ENCODE measurements around the gene USP36. TPM values are rescaled to one million over a fixed set of nuclear protein-coding genes. Genes with fewer than 3 reads are reported as not detected.

USP36 gene
- polyA plus RNA-seq, 1 donor (not counting 4 experiments of a cell fraction or from before 2014, with no cell fraction given), result 25.2 TPM

DNA sequence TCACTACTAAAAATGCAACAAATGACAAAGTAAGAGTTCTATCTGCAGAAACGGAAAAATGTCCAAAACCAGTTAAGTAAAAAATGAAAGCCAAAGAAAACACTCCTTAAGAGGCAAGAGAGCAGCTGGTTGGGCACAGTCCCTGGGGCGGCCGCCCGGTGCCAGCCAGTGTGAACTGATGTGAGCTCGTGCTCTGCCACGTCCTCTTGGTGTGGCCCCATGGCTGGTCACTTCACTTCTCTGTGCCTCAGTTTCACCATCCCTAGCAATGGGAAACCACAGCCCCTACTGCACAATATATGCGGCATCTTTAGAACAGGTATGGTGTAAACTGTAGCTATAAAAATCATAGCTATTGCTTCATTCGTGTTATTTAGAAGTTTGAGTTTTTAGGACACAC lies 21.2 kb downstream of the USP36 start:
- DNase-seq (ENCODE audit: low read depth, low spot score), result no peak
- H3K9ac ChIP-seq (ENCODE audit: control insufficient read depth, extremely low read depth, insufficient read depth, low read length), result no peak overlapping the region
- H3K4me1 ChIP-seq (ENCODE audit: control insufficient read depth, extremely low read depth, insufficient read depth, low read length), result no peaks in the 10 kb centered on the region
- H4K20me1 ChIP-seq (ENCODE audit: control insufficient read depth, extremely low read depth, insufficient read depth, low read length), result no peaks in the 10 kb centered on the region
- no peaks in the 10 kb centered on the region for H3K27me3 ChIP-seq (ENCODE audit: control insufficient read depth, extremely low read depth, insufficient read depth, low read length)
- dilution Hi-C loops (cut with MboI; ENCODE audit: extremely low pct_ligation_motif_present, low sequenced_read_pairs), result no loop called here
- no peak overlapping the region for H3K4me2 ChIP-seq (ENCODE audit: control insufficient read depth, extremely low read depth, insufficient read depth, low read depth, low read length)
- no peak overlapping the region for H3K4me3 ChIP-seq (ENCODE audit: control insufficient read depth in 2 of 3, extremely low read depth in 1 of 3, insufficient read depth in 2 of 3, low read depth in 1 of 3, low read length in 3 of 3)
- H3K9me3 ChIP-seq (ENCODE audit: control insufficient read depth, low read depth, low read length), result no peaks in the 10 kb centered on the region
- TF ChIP-seq EZH2 (IDR thresholded peaks at IDR 0.05; ENCODE audit: low read length) (no peak), CTCF (optimal IDR thresholded peaks at IDR 0.05 in 1 of 3, IDR thresholded peaks at IDR 0.05 in 1 of 3, conservative IDR thresholded peaks at IDR 0.05 in 1 of 3; ENCODE audit: extremely low read depth in 1 of 3, insufficient read depth in 2 of 3, low read length in 3 of 3) (no peak)
- FAIRE-seq, result no peak
- peaks cover 2% of the 10 kb centered on the region for H3K9me1 ChIP-seq (ENCODE audit: control insufficient read depth, extremely low read depth, insufficient read depth, low read length)
- no peak overlapping the region for H2AFZ ChIP-seq (ENCODE audit: control insufficient read depth, low read length)
- H3K79me2 ChIP-seq (ENCODE audit: control insufficient read depth, insufficient read depth, low read length), result peaks cover 9% of the 10 kb centered on the region
- no peak overlapping the region for H3K27ac ChIP-seq (ENCODE audit: control insufficient read depth, insufficient read depth, low read length)
- H3K36me3 ChIP-seq (ENCODE audit: control insufficient read depth in 2 of 2, extremely low read depth in 1 of 2, insufficient read depth in 2 of 2, low read length in 2 of 2), result peaks cover 53 to 74% of the 10 kb centered on the region in 2 experiments

GRCh38 chr17:78818932-78819331 lies 21.7 kb downstream of the USP36 start:
- no peak overlapping the region for H3K9ac ChIP-seq (ENCODE audit: control insufficient read depth, extremely low read depth, insufficient read depth, low read length)
- no peak overlapping the region for H3K27ac ChIP-seq (ENCODE audit: control insufficient read depth, insufficient read depth, low read length)
- dilution Hi-C loops (cut with MboI; ENCODE audit: extremely low pct_ligation_motif_present, low sequenced_read_pairs), result no loop called here
- no peak overlapping the region for H2AFZ ChIP-seq (ENCODE audit: control insufficient read depth, low read length)
- FAIRE-seq (no peak), DNase-seq (ENCODE audit: low read depth, low spot score) (no peak)
- H3K79me2 ChIP-seq (ENCODE audit: control insufficient read depth, insufficient read depth, low read length), result peaks cover 5% of the 10 kb centered on the region
- peaks cover 53 to 76% of the 10 kb centered on the region in 2 experiments for H3K36me3 ChIP-seq (ENCODE audit: control insufficient read depth in 2 of 2, extremely low read depth in 1 of 2, insufficient read depth in 2 of 2, low read length in 2 of 2)
- peaks cover 2% of the 10 kb centered on the region for H3K9me1 ChIP-seq (ENCODE audit: control insufficient read depth, extremely low read depth, insufficient read depth, low read length)
- H3K27me3 ChIP-seq (ENCODE audit: control insufficient read depth, extremely low read depth, insufficient read depth, low read length), result no peaks in the 10 kb centered on the region
- H3K4me3 ChIP-seq (ENCODE audit: control insufficient read depth in 2 of 3, extremely low read depth in 1 of 3, insufficient read depth in 2 of 3, low read depth in 1 of 3, low read length in 3 of 3), result no peak overlapping the region
- TF ChIP-seq CTCF (optimal IDR thresholded peaks at IDR 0.05 in 1 of 3, IDR thresholded peaks at IDR 0.05 in 1 of 3, conservative IDR thresholded peaks at IDR 0.05 in 1 of 3; ENCODE audit: extremely low read depth in 1 of 3, insufficient read depth in 2 of 3, low read length in 3 of 3) (no peak), EZH2 (IDR thresholded peaks at IDR 0.05; ENCODE audit: low read length) (no peak)
- H3K4me2 ChIP-seq (ENCODE audit: control insufficient read depth, extremely low read depth, insufficient read depth, low read depth, low read length), result no peak overlapping the region
- no peaks in the 10 kb centered on the region for H3K4me1 ChIP-seq (ENCODE audit: control insufficient read depth, extremely low read depth, insufficient read depth, low read length)
- no peaks in the 10 kb centered on the region for H3K9me3 ChIP-seq (ENCODE audit: control insufficient read depth, low read depth, low read length)
- no peaks in the 10 kb centered on the region for H4K20me1 ChIP-seq (ENCODE audit: control insufficient read depth, extremely low read depth, insufficient read depth, low read length)
